ENCODE results near the gene CIAO2B.

GRCh38 chr16:66923247-66923731 is 10.9 kb downstream of the CIAO2B start:
- TF ChIP-seq CTCF (IDR thresholded peaks at IDR 0.05), result no peak
- TF ChIP-seq POLR2A (IDR thresholded peaks at IDR 0.05), result no peak

All from testis (tissue), 2 donors.